K562 (cell line): Measurements from ENCODE around the gene DTNB. TPM values are rescaled to one million over a fixed set of nuclear protein-coding genes. Genes with fewer than 3 reads are reported as not detected.
A peak's percentile ranks its signal among the peaks of the same experiment; 100 is the strongest.

Experiments used
- ATAC-seq: fragments of 200-7000 bp; cut with Tn5 transposase; 3 replicates; pipeline ENCODE4 v1.9.1; 2020; ENCODE audit warnings: moderate library complexity
- BruUV-seq: library from RNA; stranded (reverse); fragments of 400-500 nt; replicated peaks from 2 replicates; lab custom pipeline; 2021; lab: Mats Ljungman, UMichigan
- CTCF ChIA-PET: fragments of 300-600 bp; formaldehyde crosslinking; extraction: SDS; loops from one replicate; lab custom pipeline; 2021; ENCODE audit warnings: low intra/inter-chr PET ratio; lab: Yijun Ruan, JAX
- POLR2A ChIA-PET: fragments of 300-600, 350-650 bp; sonication (Branson Sonifier 250); formaldehyde crosslinking; extraction: SDS; loops from one replicate; lab custom pipeline; 2021; ENCODE audit warnings: antibody characterized with exemption, inconsistent platforms; lab: Yijun Ruan, JAX
- DNase-seq, 4 experiments: peaks; one replicate each; pipeline versions ENCODE4 v3.0.0 to v3.0.0-alpha.2; 2011 to 2018; ENCODE audit warnings: low spot score in 3 of 4, mixed read lengths in 3 of 4; ENCODE audit errors: extremely low read depth in 1 of 4
- FAIRE-seq: peaks from 2 replicates; lab custom pipeline; 2011; peaks lifted over from hg19 to GRCh38; lab: Jason Lieb, UNC
- H2AFZ ChIP-seq: 2 replicates; pipeline ENCODE4 v1.6.0; 2011; ENCODE audit warnings: low read depth, low read length, control low read depth, inconsistent platforms
- H3K27ac ChIP-seq: fragments of 200-600 bp; 3 replicates; pipeline ENCODE4 v1.8.0; 2011; ENCODE audit warnings: low read depth, mild to moderate bottlenecking, control low read depth, inconsistent platforms, low read length, moderate library complexity, mixed read lengths; ENCODE audit errors: extremely low read depth
- H3K27me3 ChIP-seq, 2 experiments: fragments of 300-600 bp in 1 of 2; 2 replicates in 1 of 2; 3 replicates in 1 of 2; pipeline versions ENCODE4 v1.6.0 to v1.8.0; 2011; ENCODE audit warnings: inconsistent platforms in 2 of 2, low read length in 2 of 2, mild to moderate bottlenecking in 1 of 2, mixed read lengths in 1 of 2, moderate library complexity in 1 of 2; ENCODE audit not compliant: control insufficient read depth in 2 of 2, insufficient read depth in 2 of 2
- H3K36me3 ChIP-seq: fragments of 300-600 bp; 3 replicates; pipeline ENCODE4 v1.8.0; 2011; ENCODE audit warnings: mild to moderate bottlenecking, low read length, inconsistent platforms; ENCODE audit not compliant: control insufficient read depth, insufficient read depth
- H3K4me1 ChIP-seq, 2 experiments: fragments of 200-600 bp in 1 of 2; replicated peaks in 1 of 2; 2 replicates in 1 of 2; 3 replicates in 1 of 2; pipeline versions ENCODE4 v1.5.1 to v1.8.0; 2011; ENCODE audit warnings: inconsistent platforms in 2 of 2, low read length in 2 of 2, mild to moderate bottlenecking in 1 of 2, mixed read lengths in 1 of 2, moderate library complexity in 1 of 2; ENCODE audit not compliant: control insufficient read depth in 2 of 2, insufficient read depth in 2 of 2
- H3K4me2 ChIP-seq: 2 replicates; pipeline ENCODE4 v1.6.1; 2011; ENCODE audit warnings: low read length, control low read depth, inconsistent platforms, mixed read lengths; ENCODE audit not compliant: insufficient read depth
- H3K4me3 ChIP-seq: fragments of 200-600 bp; sonication (generic), shearing (Covaris generic); 2 replicates; pipeline ENCODE4 v1.5.1; 2016; ENCODE audit warnings: control low read depth, inconsistent platforms
- H3K79me2 ChIP-seq: fragments of 200-600 bp; 3 replicates; pipeline ENCODE4 v1.8.0; 2011; ENCODE audit warnings: low read length, inconsistent platforms; ENCODE audit not compliant: control insufficient read depth, insufficient read depth
- H3K9ac ChIP-seq, 2 experiments: 2 replicates each; pipeline versions ENCODE4 v1.6.0 to v1.6.1; 2011; ENCODE audit warnings: low read depth in 2 of 2, low read length in 2 of 2, control low read depth in 1 of 2, inconsistent platforms in 1 of 2, mild to moderate bottlenecking in 1 of 2, mixed read lengths in 1 of 2; ENCODE audit not compliant: insufficient read depth in 1 of 2
- H3K9me1 ChIP-seq: one replicate; pipeline ENCODE4 v1.6.0; 2011; ENCODE audit warnings: inconsistent platforms, mild to moderate bottlenecking, low read length, moderate library complexity; ENCODE audit not compliant: control insufficient read depth, insufficient read depth
- H3K9me3 ChIP-seq: replicated peaks from 2 replicates; pipeline ENCODE4 v1.5.1; 2011; ENCODE audit warnings: low read depth, low read length, inconsistent platforms; ENCODE audit not compliant: control insufficient read depth, insufficient read depth
- H4K20me1 ChIP-seq: replicated peaks from 2 replicates; pipeline ENCODE4 v1.6.1; 2011; ENCODE audit warnings: low read length, inconsistent platforms, mixed read lengths; ENCODE audit not compliant: control insufficient read depth, insufficient read depth
- ARID1B ChIP-seq: fragments of 450-650 bp; IDR thresholded peaks from 2 replicates; pipeline ENCODE4 v1.6.1; 2016; ENCODE audit warnings: antibody characterized with exemption, mild to moderate bottlenecking, inconsistent platforms
- BHLHE40 ChIP-seq: IDR thresholded peaks from 2 replicates; pipeline ENCODE4 v1.6.1; 2011; ENCODE audit warnings: low read length, improper control_type of control experiment
- CTBP1 ChIP-seq: fragments of 450-650 bp; IDR thresholded peaks from 2 replicates; pipeline ENCODE4 v1.6.1; 2016; ENCODE audit warnings: borderline replicate concordance
- DEAF1 ChIP-seq: fragments of 450-650 bp; formaldehyde crosslinking; IDR thresholded peaks from 2 replicates; pipeline ENCODE4 v1.4.0; 2020; ENCODE audit warnings: mild to moderate bottlenecking, moderate library complexity
- ETV5 ChIP-seq: sonication (generic); formaldehyde crosslinking; IDR thresholded peaks from 2 replicates; pipeline ENCODE4 v1.4.0; 2020; ENCODE audit warnings: low read depth, mild to moderate bottlenecking, missing genetic modification reagents
- HNRNPUL1 ChIP-seq: fragments of 200-400 bp; formaldehyde crosslinking; IDR thresholded peaks from 2 replicates; pipeline ENCODE4 v1.6.1; 2017; ENCODE audit warnings: low read length
- PBX2 ChIP-seq, 2 experiments: IDR thresholded peaks in 1 of 2; conservative IDR thresholded peaks in 1 of 2; 2 replicates each; pipeline ENCODE4 v1.6.1; 2016; ENCODE audit warnings: low read depth in 2 of 2, mild to moderate bottlenecking in 1 of 2, missing compliant biosample characterization in 1 of 2, missing genetic modification characterization in 1 of 2, moderate library complexity in 1 of 2
- PHB2 ChIP-seq: fragments of 450-650 bp; IDR thresholded peaks from 2 replicates; pipeline ENCODE4 v1.6.1; 2017; ENCODE audit warnings: low read depth
- PREB ChIP-seq: sonication (generic); formaldehyde crosslinking; IDR thresholded peaks from 2 replicates; pipeline ENCODE4 v1.8.1; 2023; ENCODE audit warnings: mild to moderate bottlenecking, missing genetic modification reagents
- SP2 ChIP-seq: IDR thresholded peaks from 2 replicates; pipeline ENCODE4 v1.6.1; 2011; ENCODE audit warnings: mild to moderate bottlenecking, low read depth, low read length, moderate library complexity; ENCODE audit not compliant: poor library complexity, severe bottlenecking; ENCODE audit errors: extremely low read depth
- SPI1 ChIP-seq: IDR thresholded peaks from 2 replicates; pipeline ENCODE4 v1.6.1; 2011; ENCODE audit warnings: low read depth, low read length, control low read depth, borderline replicate concordance
- SRSF1 ChIP-seq: fragments of 200-400 bp; formaldehyde crosslinking; IDR thresholded peaks from 2 replicates; pipeline ENCODE4 v1.6.1; 2017; ENCODE audit warnings: mild to moderate bottlenecking, low read depth, low read length, moderate library complexity
- TBL1XR1 ChIP-seq, 2 experiments: IDR thresholded peaks; 2 replicates each; pipeline ENCODE4 v1.6.1; 2012; ENCODE audit warnings: improper control_type of control experiment in 2 of 2, low read length in 2 of 2, mild to moderate bottlenecking in 1 of 2
- ZSCAN32 ChIP-seq: fragments of 450-650 bp; formaldehyde crosslinking; IDR thresholded peaks from 2 replicates; pipeline ENCODE4 v1.4.0; 2020; ENCODE audit warnings: mild to moderate bottlenecking, moderate library complexity
- WGBS: fragments of 100-300 bp; shearing (Covaris generic); methylation state at CpG from one replicate; pipeline ENCODE4 v1.1.6; 2016; ENCODE audit warnings: low coverage, mixed read lengths; ENCODE audit not compliant: insufficient coverage; ENCODE audit errors: missing lambda C conversion rate; 5-methylcytosine and 5-hydroxymethylcytosine counted together
- in situ Hi-C: fragments of 300-500 bp; cut with MboI; formaldehyde crosslinking; loops from 4 replicates; pipeline ENCODE4 v1.15.0; 2018; ENCODE audit warnings: inconsistent platforms, mixed read lengths
- intact Hi-C: fragments of 100-400 bp; cut with micrococcal nuclease; formaldehyde crosslinking; loops from 2 replicates; pipeline ENCODE4 v1.14.2; 2022
- polyA plus RNA-seq, 8 experiments: library from polyadenylated mRNA; depleted of rRNA in 4 of 8; stranded (reverse) in 5 of 8; unstranded in 3 of 8; fragments of >200 nt; fragmentation: Nextera tagmentation in 2 of 8; fragmentation: Illumina TruSeq in 1 of 8; extraction: Ambion mirVana in 2 of 8; extraction: Trizol in 1 of 8; gene quantifications; 2 replicates each; pipeline versions ENCODE4 v1.2.1 to v1.2.3, GENCODE V29; 2011 to 2014; ENCODE audit warnings: inconsistent platforms in 1 of 8, missing spikeins in 1 of 8
- total RNA-seq, 7 experiments: library from RNA; depleted of rRNA in 6 of 7; stranded (reverse); fragments of >200 nt in 6 of 7; fragmentation: Illumina TruSeq in 2 of 7; extraction: Trizol in 2 of 7; gene quantifications; 2 replicates each; pipeline versions ENCODE4 v1.2.1 to v1.2.3, GENCODE V29; 2011 to 2021; ENCODE audit warnings: low replicate concordance in 1 of 7

Gene DTNB
- total and polyA plus RNA-seq, 9 of the 15 experiments (the other 6 are each of a cell fraction or from before 2014, with no cell fraction given), result 0.18 to 2.0 (median 0.77) TPM; not detected in 2

- TF ChIP-seq DEAF1 (CRISPR knock-in tag), result 0 out of 2 replicates have a peak, but pooled peaks have one; percentile 22
- TF ChIP-seq ZSCAN32 (CRISPR knock-in tag), result no peak
These were observed 106.0 kb downstream of the DTNB start (continued) for GRCh38 chr2:25567406-25567805.

- ChIA-PET CTCF (interaction anchor here (1.2 to 1.3 kb wide), 2 partner anchors 269 to 592 kb away, joined by 3 read pairs; no protein-coding TSS in a partner anchor), POLR2A (no interaction called here)
- Histone ChIP-seq H3K27me3 (peaks cover 9 to 22% of the 10 kb centered on the region in 2 experiments; a peak in 3 of 5 replicates), H3K79me2 (no peaks in the 10 kb centered on the region), H3K9me1 (no peaks in the 10 kb centered on the region), H3K4me2 (no peak overlapping the region), H3K9ac (no peak overlapping the region), H3K36me3 (no peaks in the 10 kb centered on the region), H3K4me3 (no peak overlapping the region), H3K4me1 (no peaks in the 10 kb centered on the region), H3K27ac (no peak overlapping the region), H2AFZ (no peak overlapping the region), H4K20me1 (no peaks in the 10 kb centered on the region; the same call in 1 of the 2 replicates), H3K9me3 (no peaks in the 10 kb centered on the region)
- in situ Hi-C loops, result no loop called here
- no peak for FAIRE-seq
- 0% methylated on average over 2 of the region's 2 CpGs for WGBS
- no peak for DNase-seq
- no TSS peak for BruUV-seq
- intact Hi-C loops, result no loop called here
- TF ChIP-seq PHB2 (no peak), SRSF1 (no peak), SP2 (no peak), HNRNPUL1 (no peak), TBL1XR1 (IDR thresholded peaks at IDR 0.05; ENCODE audit: low read length in 2 of 2) (no peak), PBX2 (CRISPR knock-in tag; IDR thresholded peaks at IDR 0.05; ENCODE audit: low read depth) (no peak), PBX2 (tag; conservative IDR thresholded peaks at IDR 0.05; ENCODE audit: low read depth) (0 out of 2 replicates have a peak, but pooled peaks have one; percentile 9), SPI1 (peak; percentile 24; the same call in 1 of the 2 replicates), CTBP1 (no peak), BHLHE40 (no peak), PREB (CRISPR knock-in tag) (no peak), ARID1B (no peak), ETV5 (no peak)
- peak; percentile 39; the same call in 1 of the 3 replicates for ATAC-seq
These were observed 106.7 kb downstream of the DTNB start for GRCh38 chr2:25566694-25567093.
